Cardiac muscle cell (in vitro differentiated cells and primary cell): Measurements from ENCODE around the gene MARCHF2. TPM values are rescaled to one million over a fixed set of nuclear protein-coding genes. Genes with fewer than 3 reads are reported as not detected.

Experiments
- DNase-seq, 2 donors: peaks; one replicate each; pipeline versions ENCODE4 v3.0.0 to v3.0.0-alpha.2; 2010 to 2017; ENCODE audit warnings: low read depth in 1 of 2, low spot score in 1 of 2
- H3K27ac ChIP-seq: fragments of 200-600 bp; sonication (generic); 2 replicates; pipeline ENCODE4 v1.5.1; 2016
- H3K27me3 ChIP-seq: fragments of 200-600 bp; sonication (generic); 2 replicates; pipeline ENCODE4 v1.6.0; 2016; ENCODE audit warnings: control low read depth
- H3K36me3 ChIP-seq: fragments of 200-600 bp; sonication (generic); 2 replicates; pipeline ENCODE4 v1.5.1; 2016; ENCODE audit warnings: control low read depth
- H3K4me1 ChIP-seq: fragments of 200-600 bp; sonication (generic); 2 replicates; pipeline ENCODE4 v1.8.1; 2017; ENCODE audit warnings: low read depth, mild to moderate bottlenecking, mixed run types
- H3K4me3 ChIP-seq: fragments of 200-600 bp; sonication (generic); 2 replicates; pipeline ENCODE4 v1.5.1; 2016; ENCODE audit warnings: mild to moderate bottlenecking
- H3K9me3 ChIP-seq: fragments of 200-600 bp; sonication (generic); 2 replicates; pipeline ENCODE4 v1.5.1; 2017; ENCODE audit warnings: low read depth, mild to moderate bottlenecking, control low read depth
- CTCF ChIP-seq: IDR thresholded peaks from 2 replicates; pipeline ENCODE4 v1.5.1; 2012; ENCODE audit warnings: low read depth, mild to moderate bottlenecking, low read length
- polyA plus RNA-seq: library from polyadenylated mRNA; unstranded; fragments of >200 nt; fragmentation: Nextera tagmentation; extraction: Ambion mirVana; gene quantifications from 2 replicates; pipeline ENCODE4 v1.2.1, GENCODE V29; 2016
- total RNA-seq: library from RNA; depleted of rRNA; stranded (reverse); fragments of >200 nt; gene quantifications from 2 replicates; pipeline ENCODE4 v1.2.3, GENCODE V29; 2016

The MARCHF2 gene
- total and polyA plus RNA-seq, 2 experiments from 2014 or later: 63.8 to 139 TPM

DNA sequence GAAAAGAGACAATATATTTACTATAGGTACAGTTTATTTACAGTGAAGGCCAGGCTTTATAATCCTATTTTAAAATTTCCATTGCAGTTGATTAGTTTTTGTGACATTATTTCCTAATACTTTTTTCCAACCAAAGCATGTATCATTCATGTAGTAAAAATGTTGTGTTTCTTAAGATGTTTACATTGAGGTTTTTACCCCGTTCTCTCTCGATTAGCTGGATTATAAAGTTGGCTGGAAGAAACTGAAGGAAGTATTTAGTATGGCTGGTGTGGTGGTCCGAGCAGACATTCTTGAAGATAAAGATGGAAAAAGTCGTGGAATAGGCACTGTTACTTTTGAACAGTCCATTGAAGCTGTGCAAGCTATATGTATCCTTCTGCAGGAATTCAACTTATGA, 52.9 kb downstream of the MARCHF2 start:
- TF ChIP-seq CTCF: no peak
- peaks cover 64% of the 10 kb centered on the region for H3K36me3 ChIP-seq
- no peak overlapping the region for H3K27ac ChIP-seq

DNA sequence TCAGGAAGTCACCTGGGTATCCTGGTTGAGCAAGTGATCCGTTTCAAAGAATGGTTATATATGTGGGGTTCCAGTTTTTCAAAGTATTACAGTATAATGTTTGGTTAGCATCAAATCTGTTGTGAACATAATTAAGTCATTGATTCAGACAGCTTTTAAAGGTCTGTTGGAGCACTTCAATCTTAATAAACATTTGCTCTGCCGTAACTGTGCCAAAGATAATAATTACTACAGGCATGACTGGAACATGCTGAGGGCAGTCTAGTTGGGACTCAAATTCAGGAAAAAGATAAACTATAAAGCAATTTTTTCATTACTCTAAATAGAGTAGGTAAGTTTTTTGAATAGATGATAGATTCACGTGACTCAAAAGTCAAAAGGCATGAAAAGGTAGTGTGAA, 55.0 kb downstream of the MARCHF2 start:
- H3K27me3 ChIP-seq: no peaks in the 10 kb centered on the region
- no peak for TF ChIP-seq CTCF
- no peak overlapping the region for H3K4me3 ChIP-seq
- H3K4me1 ChIP-seq: no peaks in the 10 kb centered on the region
- no peak for DNase-seq
- H3K27ac ChIP-seq: no peak overlapping the region
- H3K9me3 ChIP-seq: no peaks in the 10 kb centered on the region
- peaks cover 76% of the 10 kb centered on the region for H3K36me3 ChIP-seq

More for the DNA sequence above, 52.9 kb downstream of the MARCHF2 start:
- H3K4me1 ChIP-seq: peaks cover 8% of the 10 kb centered on the region
- no peak overlapping the region for H3K4me3 ChIP-seq
- no peaks in the 10 kb centered on the region for H3K27me3 ChIP-seq
- H3K9me3 ChIP-seq: no peaks in the 10 kb centered on the region
- no peak for DNase-seq

GRCh38 chr19:8468761-8469373, 55.8 kb downstream of the MARCHF2 start:
- no peaks in the 10 kb centered on the region for H3K9me3 ChIP-seq
- no peak overlapping the region for H3K27ac ChIP-seq
- peaks cover 76% of the 10 kb centered on the region for H3K36me3 ChIP-seq
- H3K4me1 ChIP-seq: no peaks in the 10 kb centered on the region
- no peak for TF ChIP-seq CTCF
- H3K27me3 ChIP-seq: no peaks in the 10 kb centered on the region
- no peak overlapping the region for H3K4me3 ChIP-seq
- peak in 1 of 2 donors; percentile 38 for DNase-seq

- H3K36me3 ChIP-seq: peaks cover 74% of the 10 kb centered on the region
- H3K27ac ChIP-seq: no peak overlapping the region
- TF ChIP-seq CTCF: no peak
- H3K4me3 ChIP-seq: no peak overlapping the region
- DNase-seq: no peak
- H3K4me1 ChIP-seq: no peaks in the 10 kb centered on the region
- H3K27me3 ChIP-seq: no peaks in the 10 kb centered on the region
- no peaks in the 10 kb centered on the region for H3K9me3 ChIP-seq
These were observed 56.7 kb downstream of the MARCHF2 start for GRCh38 chr19:8469613-8470368.

DNA sequence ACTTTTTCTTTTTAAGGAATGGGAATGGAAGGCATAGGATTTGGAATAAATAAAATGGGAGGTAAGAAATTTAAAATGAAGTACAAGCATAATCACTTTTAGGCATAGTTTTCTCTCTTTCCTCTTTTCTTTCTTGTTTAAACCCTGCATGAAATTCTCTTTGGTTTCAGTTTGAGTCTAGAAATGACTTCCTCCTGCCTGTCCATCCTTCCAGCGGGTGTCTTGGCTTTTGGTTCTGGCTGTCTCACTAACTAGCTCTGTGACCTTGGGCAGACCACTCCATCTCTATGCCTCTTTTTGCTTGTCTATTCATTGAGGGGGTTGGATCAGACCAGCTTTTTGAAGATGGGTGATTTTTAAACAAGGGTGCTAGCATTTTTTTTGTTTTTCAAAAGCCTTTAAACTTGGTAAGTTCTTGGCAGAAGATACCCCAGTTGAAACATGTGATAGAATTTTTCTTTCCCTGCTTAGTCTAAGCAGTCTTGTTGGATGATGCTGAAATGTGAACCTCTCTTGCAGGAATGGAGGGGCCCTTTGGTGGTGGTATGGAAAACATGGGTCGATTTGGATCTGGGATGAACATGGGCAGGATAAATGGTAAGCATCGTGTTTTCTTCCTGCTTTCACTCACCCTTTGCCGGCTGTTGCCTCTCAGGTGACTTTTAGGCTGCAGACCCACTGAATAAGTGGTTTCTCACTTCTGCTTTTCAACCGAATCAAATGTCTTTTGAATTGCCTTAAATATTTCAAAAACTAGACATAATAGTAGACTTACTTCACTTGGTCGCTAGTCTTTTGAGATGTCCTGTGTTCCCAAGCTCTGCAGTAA, 60.8 kb downstream of the MARCHF2 start:
- TF ChIP-seq CTCF: no peak
- Histone ChIP-seq H3K27me3 (no peaks in the 10 kb centered on the region), H3K27ac (no peak overlapping the region), H3K9me3 (no peaks in the 10 kb centered on the region), H3K4me1 (no peaks in the 10 kb centered on the region), H3K36me3 (peaks cover 55% of the 10 kb centered on the region), H3K4me3 (no peak overlapping the region)
- DNase-seq: no peak
